HepG2 (cell line): ENCODE results near the gene ZCCHC9. TPM values are rescaled to one million over a fixed set of nuclear protein-coding genes. Genes with fewer than 3 reads are reported as not detected.

Experiments
- HMGXB3 ChIP-seq: sonication (generic); formaldehyde crosslinking; IDR thresholded peaks from 2 replicates; pipeline ENCODE4 v1.4.0; 2020; ENCODE audit warnings: missing genetic modification reagents, borderline replicate concordance
- IRX3 ChIP-seq: sonication (generic); formaldehyde crosslinking; IDR thresholded peaks from 2 replicates; pipeline ENCODE4 v1.8.1; 2023; ENCODE audit warnings: mild to moderate bottlenecking, low read depth, missing genetic modification reagents, borderline replicate concordance
- MEIS1 ChIP-seq: sonication (generic); formaldehyde crosslinking; IDR thresholded peaks from 2 replicates; pipeline ENCODE4 v1.9.0; 2021; ENCODE audit warnings: mild to moderate bottlenecking, missing genetic modification reagents, moderate library complexity, borderline replicate concordance
- XBP1 ChIP-seq: sonication (generic); formaldehyde crosslinking; IDR thresholded peaks from 2 replicates; pipeline ENCODE4 v1.5.0; 2020; ENCODE audit warnings: missing genetic modification reagents
- ZFX ChIP-seq: sonication (generic); formaldehyde crosslinking; IDR thresholded peaks from 2 replicates; pipeline ENCODE4 v1.4.0; 2020; ENCODE audit warnings: mild to moderate bottlenecking, low read depth, missing genetic modification reagents, moderate library complexity
- ZNF33A ChIP-seq: sonication (generic); formaldehyde crosslinking; IDR thresholded peaks from 2 replicates; pipeline ENCODE4 v1.5.1; 2020; ENCODE audit warnings: missing genetic modification reagents, mild to moderate bottlenecking, moderate library complexity, borderline replicate concordance
- ZNF609 ChIP-seq: sonication (generic); formaldehyde crosslinking; IDR thresholded peaks from 2 replicates; pipeline ENCODE4 v1.4.0; 2020; ENCODE audit warnings: mild to moderate bottlenecking, missing genetic modification reagents, borderline replicate concordance
- ZNF883 ChIP-seq: sonication (generic); formaldehyde crosslinking; IDR thresholded peaks from 2 replicates; pipeline ENCODE4 v1.5.1; 2020; ENCODE audit warnings: mild to moderate bottlenecking, missing genetic modification reagents; ENCODE audit errors: not compliant biosample characterization
- polyA plus RNA-seq, 8 experiments: library from polyadenylated mRNA; depleted of rRNA in 3 of 8; stranded (reverse) in 7 of 8; unstranded in 1 of 8; fragments of >200 nt; fragmentation: Illumina TruSeq in 4 of 8; extraction: Trizol in 4 of 8; gene quantifications; 2 replicates each; pipeline versions ENCODE4 v1.2.1 to v1.2.3, GENCODE V29; 2011 to 2016; ENCODE audit warnings: low read depth in 4 of 8, missing spikeins in 1 of 8, mixed read lengths in 1 of 8; ENCODE audit not compliant: insufficient read depth in 1 of 8
- total RNA-seq, 5 experiments: library from RNA; depleted of rRNA; stranded (reverse); fragments of >200 nt; fragmentation: Illumina TruSeq; extraction: Trizol; gene quantifications; 2 replicates each; pipeline ENCODE4 v1.2.3, GENCODE V29; 2016; ENCODE audit warnings: low read depth in 1 of 5
- TF ChIP-seq, protein P1 (sequence below): sonication (generic); formaldehyde crosslinking; IDR thresholded peaks from 2 replicates; pipeline ENCODE4 v1.9.0; 2021; ENCODE audit warnings: missing genetic modification reagents, borderline replicate concordance
- TF ChIP-seq, protein P2 (sequence below): IDR thresholded peaks from 2 replicates; pipeline ENCODE4 v1.4.0; 2020; ENCODE audit warnings: mild to moderate bottlenecking, missing genetic modification reagents

The ZCCHC9 gene
- total and polyA plus RNA-seq, 2 of the 13 experiments (the other 11 are each of a cell fraction or from before 2014, with no cell fraction given) = 28.7 to 52.5 TPM

DNA sequence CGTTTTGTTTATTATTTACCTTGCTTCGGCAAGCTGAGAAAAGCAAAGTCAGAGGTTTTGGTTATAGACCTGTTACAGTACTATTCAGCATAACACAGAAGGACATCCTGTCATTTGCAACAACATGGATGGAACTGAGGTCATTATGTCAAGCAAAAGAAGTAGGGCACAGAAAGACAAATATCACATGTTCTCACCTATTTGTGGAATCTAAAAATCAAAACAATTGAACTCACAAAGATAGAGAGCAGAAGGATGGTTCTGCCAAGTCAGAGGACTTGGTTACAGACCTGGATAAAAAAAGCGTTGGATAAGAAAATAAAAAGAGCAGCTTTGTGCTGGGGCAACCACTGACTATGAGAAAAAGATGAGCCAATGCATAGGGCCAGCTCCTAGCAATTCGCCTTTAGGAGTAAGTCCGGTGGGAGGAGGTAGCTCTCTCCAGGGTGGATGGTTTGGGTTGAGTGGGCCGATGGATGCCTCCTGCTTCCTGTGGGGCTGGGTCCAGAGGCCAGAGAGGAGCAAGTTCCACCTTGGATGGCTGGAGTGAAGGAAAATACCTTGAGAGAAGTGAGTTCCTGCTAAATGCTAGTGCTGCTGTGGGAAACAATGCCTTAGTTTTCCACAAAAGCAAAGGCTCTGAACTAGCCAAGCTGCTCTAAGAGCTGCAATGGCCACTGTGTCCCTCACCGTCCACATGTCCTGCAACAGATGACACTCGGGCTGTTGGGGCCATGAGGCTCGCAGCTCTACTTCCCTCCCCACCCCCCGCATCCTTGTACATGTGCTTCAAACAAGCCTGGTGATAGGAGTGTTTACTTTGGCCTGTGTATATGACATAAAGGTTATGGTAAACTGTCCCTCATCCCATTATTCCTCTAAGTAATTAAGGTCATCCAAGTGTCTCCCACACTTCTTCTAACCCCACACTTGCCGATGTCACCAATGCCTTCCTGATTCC lies 54.2 kb downstream of the ZCCHC9 start (continued):
- TF ChIP-seq HMGXB3 (CRISPR knock-in tag) (no peak), ZNF33A (CRISPR knock-in tag) (no peak), ZNF609 (CRISPR knock-in tag) (peak; percentile 75), IRX3 (no peak), ZNF883 (CRISPR knock-in tag) (no peak), XBP1 (CRISPR knock-in tag) (no peak), MEIS1 (0 out of 2 replicates have a peak, but pooled peaks have one; percentile 59), ZFX (CRISPR knock-in tag) (0 out of 2 replicates have a peak, but pooled peaks have one; percentile 30)
- TF ChIP-seq, protein P1, sequence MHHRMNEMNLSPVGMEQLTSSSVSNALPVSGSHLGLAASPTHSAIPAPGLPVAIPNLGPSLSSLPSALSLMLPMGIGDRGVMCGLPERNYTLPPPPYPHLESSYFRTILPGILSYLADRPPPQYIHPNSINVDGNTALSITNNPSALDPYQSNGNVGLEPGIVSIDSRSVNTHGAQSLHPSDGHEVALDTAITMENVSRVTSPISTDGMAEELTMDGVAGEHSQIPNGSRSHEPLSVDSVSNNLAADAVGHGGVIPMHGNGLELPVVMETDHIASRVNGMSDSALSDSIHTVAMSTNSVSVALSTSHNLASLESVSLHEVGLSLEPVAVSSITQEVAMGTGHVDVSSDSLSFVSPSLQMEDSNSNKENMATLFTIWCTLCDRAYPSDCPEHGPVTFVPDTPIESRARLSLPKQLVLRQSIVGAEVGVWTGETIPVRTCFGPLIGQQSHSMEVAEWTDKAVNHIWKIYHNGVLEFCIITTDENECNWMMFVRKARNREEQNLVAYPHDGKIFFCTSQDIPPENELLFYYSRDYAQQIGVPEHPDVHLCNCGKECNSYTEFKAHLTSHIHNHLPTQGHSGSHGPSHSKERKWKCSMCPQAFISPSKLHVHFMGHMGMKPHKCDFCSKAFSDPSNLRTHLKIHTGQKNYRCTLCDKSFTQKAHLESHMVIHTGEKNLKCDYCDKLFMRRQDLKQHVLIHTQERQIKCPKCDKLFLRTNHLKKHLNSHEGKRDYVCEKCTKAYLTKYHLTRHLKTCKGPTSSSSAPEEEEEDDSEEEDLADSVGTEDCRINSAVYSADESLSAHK = no peak
- TF ChIP-seq, protein P2, sequence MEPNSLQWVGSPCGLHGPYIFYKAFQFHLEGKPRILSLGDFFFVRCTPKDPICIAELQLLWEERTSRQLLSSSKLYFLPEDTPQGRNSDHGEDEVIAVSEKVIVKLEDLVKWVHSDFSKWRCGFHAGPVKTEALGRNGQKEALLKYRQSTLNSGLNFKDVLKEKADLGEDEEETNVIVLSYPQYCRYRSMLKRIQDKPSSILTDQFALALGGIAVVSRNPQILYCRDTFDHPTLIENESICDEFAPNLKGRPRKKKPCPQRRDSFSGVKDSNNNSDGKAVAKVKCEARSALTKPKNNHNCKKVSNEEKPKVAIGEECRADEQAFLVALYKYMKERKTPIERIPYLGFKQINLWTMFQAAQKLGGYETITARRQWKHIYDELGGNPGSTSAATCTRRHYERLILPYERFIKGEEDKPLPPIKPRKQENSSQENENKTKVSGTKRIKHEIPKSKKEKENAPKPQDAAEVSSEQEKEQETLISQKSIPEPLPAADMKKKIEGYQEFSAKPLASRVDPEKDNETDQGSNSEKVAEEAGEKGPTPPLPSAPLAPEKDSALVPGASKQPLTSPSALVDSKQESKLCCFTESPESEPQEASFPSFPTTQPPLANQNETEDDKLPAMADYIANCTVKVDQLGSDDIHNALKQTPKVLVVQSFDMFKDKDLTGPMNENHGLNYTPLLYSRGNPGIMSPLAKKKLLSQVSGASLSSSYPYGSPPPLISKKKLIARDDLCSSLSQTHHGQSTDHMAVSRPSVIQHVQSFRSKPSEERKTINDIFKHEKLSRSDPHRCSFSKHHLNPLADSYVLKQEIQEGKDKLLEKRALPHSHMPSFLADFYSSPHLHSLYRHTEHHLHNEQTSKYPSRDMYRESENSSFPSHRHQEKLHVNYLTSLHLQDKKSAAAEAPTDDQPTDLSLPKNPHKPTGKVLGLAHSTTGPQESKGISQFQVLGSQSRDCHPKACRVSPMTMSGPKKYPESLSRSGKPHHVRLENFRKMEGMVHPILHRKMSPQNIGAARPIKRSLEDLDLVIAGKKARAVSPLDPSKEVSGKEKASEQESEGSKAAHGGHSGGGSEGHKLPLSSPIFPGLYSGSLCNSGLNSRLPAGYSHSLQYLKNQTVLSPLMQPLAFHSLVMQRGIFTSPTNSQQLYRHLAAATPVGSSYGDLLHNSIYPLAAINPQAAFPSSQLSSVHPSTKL = peak; percentile 18; the same call in 1 of the 2 replicates
